HepG2 (cell line): ENCODE measurements around the gene JAK1. TPM values are rescaled to one million over a fixed set of nuclear protein-coding genes. Genes with fewer than 3 reads are reported as not detected.

ENCODE experiments used
- polyA plus RNA-seq, 8 experiments: library from polyadenylated mRNA; depleted of rRNA in 3 of 8; stranded (reverse) in 7 of 8; unstranded in 1 of 8; fragments of >200 nt; fragmentation: Illumina TruSeq in 4 of 8; extraction: Trizol in 4 of 8; gene quantifications; 2 replicates each; pipeline versions ENCODE4 v1.2.1 to v1.2.3, GENCODE V29; 2011 to 2016; ENCODE audit warnings: low read depth in 4 of 8, missing spikeins in 1 of 8, mixed read lengths in 1 of 8; ENCODE audit not compliant: insufficient read depth in 1 of 8
- total RNA-seq, 5 experiments: library from RNA; depleted of rRNA; stranded (reverse); fragments of >200 nt; fragmentation: Illumina TruSeq; extraction: Trizol; gene quantifications; 2 replicates each; pipeline ENCODE4 v1.2.3, GENCODE V29; 2016; ENCODE audit warnings: low read depth in 1 of 5
- TF ChIP-seq, protein P1 (sequence below): sonication (generic); formaldehyde crosslinking; IDR thresholded peaks from 2 replicates; pipeline ENCODE4 v1.4.0; 2020; ENCODE audit warnings: mild to moderate bottlenecking, missing genetic modification reagents
- TF ChIP-seq, protein P2 (sequence below), 2 experiments: fragments of 450-650 bp in 1 of 2; sonication (generic) in 1 of 2; formaldehyde crosslinking in 1 of 2; IDR thresholded peaks; 2 replicates each; pipeline versions ENCODE4 v1.6.1 to v1.8.0; 2016 to 2022; ENCODE audit warnings: antibody characterized with exemption in 1 of 2, mild to moderate bottlenecking in 1 of 2, missing genetic modification reagents in 1 of 2
- TF ChIP-seq, protein P3 (sequence below): sonication (generic); formaldehyde crosslinking; IDR thresholded peaks from 2 replicates; pipeline ENCODE4 v1.4.0; 2020; ENCODE audit warnings: mild to moderate bottlenecking, missing genetic modification reagents

The JAK1 gene
- total and polyA plus RNA-seq, 2 of the 13 experiments (the other 11 are each of a cell fraction or from before 2014, with no cell fraction given): 23.9 to 42.4 TPM

DNA sequence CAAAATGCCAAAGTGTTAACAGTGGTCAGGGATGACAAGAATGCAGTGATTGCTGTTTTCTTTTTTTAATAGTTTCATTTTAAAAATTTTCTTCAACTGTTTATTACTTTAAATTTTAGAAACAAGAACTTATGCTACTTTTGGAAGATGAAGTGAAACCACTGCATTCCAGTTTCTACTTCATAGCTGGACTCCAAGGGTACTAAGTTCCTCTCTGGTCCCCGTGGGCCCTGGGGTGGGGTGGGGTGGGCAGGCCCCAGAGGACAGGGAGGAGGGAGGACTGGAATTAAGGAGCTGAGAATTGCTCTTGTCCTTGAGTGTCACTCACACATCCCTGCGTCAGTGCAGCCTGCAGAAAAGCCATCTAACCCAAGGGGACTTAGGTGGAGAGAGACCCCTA, 124.1 kb downstream of the JAK1 start (continued):
- TF ChIP-seq, protein P1, sequence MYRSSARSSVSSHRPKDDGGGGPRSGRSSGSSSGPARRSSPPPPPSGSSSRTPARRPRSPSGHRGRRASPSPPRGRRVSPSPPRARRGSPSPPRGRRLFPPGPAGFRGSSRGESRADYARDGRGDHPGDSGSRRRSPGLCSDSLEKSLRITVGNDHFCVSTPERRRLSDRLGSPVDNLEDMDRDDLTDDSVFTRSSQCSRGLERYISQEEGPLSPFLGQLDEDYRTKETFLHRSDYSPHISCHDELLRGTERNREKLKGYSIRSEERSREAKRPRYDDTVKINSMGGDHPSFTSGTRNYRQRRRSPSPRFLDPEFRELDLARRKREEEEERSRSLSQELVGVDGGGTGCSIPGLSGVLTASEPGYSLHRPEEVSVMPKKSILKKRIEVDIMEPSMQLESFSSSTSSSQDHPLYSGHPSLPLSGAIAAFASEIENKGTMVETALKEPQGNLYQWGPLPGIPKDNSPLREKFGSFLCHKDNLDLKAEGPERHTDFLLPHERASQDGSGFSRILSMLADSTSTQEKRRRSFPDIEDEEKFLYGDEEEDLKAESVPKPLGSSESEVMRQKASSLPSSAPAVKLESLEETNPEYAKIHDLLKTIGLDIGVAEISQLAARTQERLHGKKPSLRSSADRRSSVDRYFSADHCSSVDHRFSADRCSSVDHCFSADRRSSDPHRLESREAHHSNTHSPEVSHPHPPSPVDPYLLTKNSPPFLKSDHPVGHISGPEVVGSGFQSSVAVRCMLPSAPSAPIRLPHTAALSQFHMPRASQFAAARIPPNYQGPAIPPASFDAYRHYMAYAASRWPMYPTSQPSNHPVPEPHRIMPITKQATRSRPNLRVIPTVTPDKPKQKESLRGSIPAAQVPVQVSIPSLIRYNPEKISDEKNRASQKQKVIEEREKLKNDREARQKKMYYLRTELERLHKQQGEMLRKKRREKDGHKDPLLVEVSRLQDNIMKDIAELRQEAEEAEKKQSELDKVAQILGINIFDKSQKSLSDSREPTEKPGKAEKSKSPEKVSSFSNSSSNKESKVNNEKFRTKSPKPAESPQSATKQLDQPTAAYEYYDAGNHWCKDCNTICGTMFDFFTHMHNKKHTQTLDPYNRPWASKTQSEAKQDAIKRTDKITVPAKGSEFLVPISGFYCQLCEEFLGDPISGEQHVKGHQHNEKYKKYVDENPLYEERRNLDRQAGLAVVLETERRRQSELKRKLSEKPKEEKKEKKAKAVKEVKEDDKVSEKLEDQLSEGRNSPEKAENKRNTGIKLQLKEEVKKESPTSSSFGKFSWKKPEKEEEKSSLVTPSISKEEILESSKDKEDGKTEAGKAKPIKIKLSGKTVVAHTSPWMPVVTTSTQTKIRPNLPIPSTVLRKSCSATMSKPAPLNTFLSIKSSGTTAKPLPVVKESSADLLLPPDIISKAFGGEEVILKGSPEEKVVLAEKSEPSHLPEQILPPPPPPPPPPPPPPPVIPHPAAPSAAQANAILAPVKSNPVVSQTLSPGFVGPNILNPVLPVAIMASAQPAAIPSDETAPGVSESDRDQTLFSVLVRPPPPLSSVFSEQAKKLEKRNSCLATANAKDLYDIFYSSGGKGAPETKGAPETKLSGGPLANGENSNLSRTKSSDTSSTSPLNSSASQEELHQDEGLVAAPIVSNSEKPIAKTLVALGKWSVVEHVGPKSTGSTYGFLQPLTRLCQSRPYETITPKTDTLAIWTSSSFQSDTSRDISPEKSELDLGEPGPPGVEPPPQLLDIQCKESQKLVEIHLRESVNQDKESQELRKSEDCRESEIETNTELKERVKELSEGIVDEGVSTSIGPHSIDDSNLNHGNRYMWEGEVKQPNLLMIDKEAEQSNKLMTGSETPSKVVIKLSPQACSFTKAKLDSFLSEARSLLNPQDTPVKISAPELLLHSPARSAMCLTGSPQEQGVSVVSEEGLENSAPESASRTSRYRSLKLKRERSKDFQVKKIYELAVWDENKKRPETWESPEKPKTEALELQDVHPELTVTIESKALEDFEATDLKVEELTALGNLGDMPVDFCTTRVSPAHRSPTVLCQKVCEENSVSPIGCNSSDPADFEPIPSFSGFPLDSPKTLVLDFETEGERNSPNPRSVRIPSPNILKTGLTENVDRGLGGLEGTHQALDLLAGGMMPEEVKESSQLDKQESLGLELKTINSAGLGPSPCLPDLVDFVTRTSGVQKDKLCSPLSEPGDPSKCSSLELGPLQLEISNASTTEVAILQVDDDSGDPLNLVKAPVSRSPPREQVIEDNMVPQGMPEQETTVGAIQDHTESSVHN (CRISPR knock-in tag): no peak
- TF ChIP-seq, protein P2, sequence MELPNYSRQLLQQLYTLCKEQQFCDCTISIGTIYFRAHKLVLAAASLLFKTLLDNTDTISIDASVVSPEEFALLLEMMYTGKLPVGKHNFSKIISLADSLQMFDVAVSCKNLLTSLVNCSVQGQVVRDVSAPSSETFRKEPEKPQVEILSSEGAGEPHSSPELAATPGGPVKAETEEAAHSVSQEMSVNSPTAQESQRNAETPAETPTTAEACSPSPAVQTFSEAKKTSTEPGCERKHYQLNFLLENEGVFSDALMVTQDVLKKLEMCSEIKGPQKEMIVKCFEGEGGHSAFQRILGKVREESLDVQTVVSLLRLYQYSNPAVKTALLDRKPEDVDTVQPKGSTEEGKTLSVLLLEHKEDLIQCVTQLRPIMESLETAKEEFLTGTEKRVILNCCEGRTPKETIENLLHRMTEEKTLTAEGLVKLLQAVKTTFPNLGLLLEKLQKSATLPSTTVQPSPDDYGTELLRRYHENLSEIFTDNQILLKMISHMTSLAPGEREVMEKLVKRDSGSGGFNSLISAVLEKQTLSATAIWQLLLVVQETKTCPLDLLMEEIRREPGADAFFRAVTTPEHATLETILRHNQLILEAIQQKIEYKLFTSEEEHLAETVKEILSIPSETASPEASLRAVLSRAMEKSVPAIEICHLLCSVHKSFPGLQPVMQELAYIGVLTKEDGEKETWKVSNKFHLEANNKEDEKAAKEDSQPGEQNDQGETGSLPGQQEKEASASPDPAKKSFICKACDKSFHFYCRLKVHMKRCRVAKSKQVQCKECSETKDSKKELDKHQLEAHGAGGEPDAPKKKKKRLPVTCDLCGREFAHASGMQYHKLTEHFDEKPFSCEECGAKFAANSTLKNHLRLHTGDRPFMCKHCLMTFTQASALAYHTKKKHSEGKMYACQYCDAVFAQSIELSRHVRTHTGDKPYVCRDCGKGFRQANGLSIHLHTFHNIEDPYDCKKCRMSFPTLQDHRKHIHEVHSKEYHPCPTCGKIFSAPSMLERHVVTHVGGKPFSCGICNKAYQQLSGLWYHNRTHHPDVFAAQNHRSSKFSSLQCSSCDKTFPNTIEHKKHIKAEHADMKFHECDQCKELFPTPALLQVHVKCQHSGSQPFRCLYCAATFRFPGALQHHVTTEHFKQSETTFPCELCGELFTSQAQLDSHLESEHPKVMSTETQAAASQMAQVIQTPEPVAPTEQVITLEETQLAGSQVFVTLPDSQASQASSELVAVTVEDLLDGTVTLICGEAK (IDR thresholded peaks at IDR 0.05): no peak
- TF ChIP-seq, protein P2 (CRISPR knock-in tag; IDR thresholded peaks at IDR 0.05): no peak
- TF ChIP-seq, protein P3, sequence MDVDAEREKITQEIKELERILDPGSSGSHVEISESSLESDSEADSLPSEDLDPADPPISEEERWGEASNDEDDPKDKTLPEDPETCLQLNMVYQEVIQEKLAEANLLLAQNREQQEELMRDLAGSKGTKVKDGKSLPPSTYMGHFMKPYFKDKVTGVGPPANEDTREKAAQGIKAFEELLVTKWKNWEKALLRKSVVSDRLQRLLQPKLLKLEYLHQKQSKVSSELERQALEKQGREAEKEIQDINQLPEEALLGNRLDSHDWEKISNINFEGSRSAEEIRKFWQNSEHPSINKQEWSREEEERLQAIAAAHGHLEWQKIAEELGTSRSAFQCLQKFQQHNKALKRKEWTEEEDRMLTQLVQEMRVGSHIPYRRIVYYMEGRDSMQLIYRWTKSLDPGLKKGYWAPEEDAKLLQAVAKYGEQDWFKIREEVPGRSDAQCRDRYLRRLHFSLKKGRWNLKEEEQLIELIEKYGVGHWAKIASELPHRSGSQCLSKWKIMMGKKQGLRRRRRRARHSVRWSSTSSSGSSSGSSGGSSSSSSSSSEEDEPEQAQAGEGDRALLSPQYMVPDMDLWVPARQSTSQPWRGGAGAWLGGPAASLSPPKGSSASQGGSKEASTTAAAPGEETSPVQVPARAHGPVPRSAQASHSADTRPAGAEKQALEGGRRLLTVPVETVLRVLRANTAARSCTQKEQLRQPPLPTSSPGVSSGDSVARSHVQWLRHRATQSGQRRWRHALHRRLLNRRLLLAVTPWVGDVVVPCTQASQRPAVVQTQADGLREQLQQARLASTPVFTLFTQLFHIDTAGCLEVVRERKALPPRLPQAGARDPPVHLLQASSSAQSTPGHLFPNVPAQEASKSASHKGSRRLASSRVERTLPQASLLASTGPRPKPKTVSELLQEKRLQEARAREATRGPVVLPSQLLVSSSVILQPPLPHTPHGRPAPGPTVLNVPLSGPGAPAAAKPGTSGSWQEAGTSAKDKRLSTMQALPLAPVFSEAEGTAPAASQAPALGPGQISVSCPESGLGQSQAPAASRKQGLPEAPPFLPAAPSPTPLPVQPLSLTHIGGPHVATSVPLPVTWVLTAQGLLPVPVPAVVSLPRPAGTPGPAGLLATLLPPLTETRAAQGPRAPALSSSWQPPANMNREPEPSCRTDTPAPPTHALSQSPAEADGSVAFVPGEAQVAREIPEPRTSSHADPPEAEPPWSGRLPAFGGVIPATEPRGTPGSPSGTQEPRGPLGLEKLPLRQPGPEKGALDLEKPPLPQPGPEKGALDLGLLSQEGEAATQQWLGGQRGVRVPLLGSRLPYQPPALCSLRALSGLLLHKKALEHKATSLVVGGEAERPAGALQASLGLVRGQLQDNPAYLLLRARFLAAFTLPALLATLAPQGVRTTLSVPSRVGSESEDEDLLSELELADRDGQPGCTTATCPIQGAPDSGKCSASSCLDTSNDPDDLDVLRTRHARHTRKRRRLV (CRISPR knock-in tag): no peak
